HK-2 (cell line): ENCODE data around the gene C11orf42.
A peak's percentile ranks its signal among the peaks of the same experiment; 100 is the strongest.
"Not testable (repeated sequence)": the region's sequence is repeated elsewhere in the genome, so short reads cannot be mapped to it uniquely, and the experiment has no call there.

ENCODE experiments used
- DNase-seq: peaks from one replicate; pipeline ENCODE4 v3.0.0-alpha.2; 2018; ENCODE audit not compliant: unreplicated experiment

The C11orf42 gene

GRCh38 chr11:6223854-6224253 lies 18.5 kb downstream of the C11orf42 start:
- DNase-seq = no peak

GRCh38 chr11:6224421-6224820 lies 19.1 kb downstream of the C11orf42 start:
- DNase-seq = no peak

DNA sequence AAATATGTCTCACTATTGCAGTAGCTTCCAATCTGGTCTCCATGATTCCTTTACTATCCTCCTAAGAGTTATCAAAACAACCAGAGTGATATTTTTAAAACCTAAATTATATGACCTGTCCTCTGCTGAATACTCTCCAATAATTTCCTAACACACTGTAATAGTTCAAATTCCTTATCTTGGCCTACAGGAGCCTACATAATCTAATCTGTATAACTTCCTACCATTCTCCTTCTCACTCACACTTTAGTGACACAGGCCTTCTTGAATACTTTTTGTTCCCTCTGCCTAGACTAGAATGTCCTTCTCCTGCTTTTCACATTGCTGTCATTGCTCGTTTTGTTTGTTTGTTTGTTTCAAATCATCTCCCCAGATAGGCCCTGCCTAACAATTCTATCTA lies 19.7 kb downstream of the C11orf42 start:
- no peak for DNase-seq

- no peak for DNase-seq
Observed at GRCh38 chr11:6225896-6226295, 20.5 kb downstream of the C11orf42 start.

- no peak for DNase-seq
Observed at GRCh38 chr11:6228520-6228919, 23.2 kb downstream of the C11orf42 start.

DNA sequence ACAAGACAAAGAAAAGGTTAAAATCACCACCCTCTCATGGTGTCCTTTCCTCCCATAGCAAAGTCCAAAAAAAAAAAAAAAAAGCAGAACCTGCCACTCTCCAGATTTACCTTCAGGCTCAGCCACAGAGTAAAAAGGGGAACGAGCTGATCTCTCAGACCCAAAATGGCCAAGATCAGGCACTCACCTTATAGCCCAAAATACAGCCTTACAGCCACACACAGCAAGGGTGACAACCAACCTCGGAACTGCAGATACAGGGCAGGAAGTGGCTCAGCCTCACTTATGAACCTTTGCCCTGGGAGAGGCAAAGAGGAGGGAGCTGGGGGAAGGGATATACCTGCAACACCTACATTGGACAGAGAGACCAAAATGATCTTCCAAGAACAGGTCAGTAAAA lies 24.6 kb downstream of the C11orf42 start:
- no peak for DNase-seq

DNA sequence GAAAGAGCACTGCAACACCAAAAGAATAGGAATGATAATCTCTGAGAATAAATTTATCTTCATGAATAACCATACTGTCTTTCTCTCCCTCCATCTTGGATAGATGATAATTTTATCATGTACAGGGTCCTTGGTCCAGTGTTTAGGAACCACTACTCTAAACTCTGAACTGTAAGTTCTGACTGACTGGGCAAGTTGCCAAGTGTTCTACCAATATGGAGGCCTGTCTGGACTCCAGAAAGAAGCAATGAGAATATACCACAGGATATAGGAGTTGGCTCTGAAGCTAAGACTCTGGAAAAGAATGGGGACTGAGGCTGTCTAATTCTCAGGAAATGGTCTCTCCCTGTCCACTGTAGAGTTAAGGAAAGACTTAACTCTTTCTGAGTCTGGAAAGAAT lies 27.5 kb downstream of the C11orf42 start:
- no peak for DNase-seq

DNA sequence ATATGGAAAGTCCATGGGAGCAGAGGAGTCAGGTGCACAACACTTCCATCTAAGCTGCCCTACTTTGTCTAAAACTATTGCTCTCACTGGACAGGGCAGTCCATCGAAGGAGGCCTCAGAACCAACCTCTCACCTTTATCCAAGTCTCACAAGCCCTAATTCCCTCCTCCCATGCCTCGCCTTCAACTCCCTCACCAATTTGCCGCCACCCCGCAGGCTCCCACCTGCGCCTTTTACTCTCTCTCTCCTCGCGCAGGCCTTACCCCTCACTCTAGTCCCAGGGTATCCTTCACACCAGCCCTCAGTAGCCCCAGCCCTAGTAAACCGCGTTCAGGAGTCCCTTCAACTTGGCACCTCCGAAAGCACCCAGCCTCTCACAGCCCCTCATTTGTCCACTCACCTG lies 28.6 kb downstream of the C11orf42 start:
- DNase-seq = no peak

DNA sequence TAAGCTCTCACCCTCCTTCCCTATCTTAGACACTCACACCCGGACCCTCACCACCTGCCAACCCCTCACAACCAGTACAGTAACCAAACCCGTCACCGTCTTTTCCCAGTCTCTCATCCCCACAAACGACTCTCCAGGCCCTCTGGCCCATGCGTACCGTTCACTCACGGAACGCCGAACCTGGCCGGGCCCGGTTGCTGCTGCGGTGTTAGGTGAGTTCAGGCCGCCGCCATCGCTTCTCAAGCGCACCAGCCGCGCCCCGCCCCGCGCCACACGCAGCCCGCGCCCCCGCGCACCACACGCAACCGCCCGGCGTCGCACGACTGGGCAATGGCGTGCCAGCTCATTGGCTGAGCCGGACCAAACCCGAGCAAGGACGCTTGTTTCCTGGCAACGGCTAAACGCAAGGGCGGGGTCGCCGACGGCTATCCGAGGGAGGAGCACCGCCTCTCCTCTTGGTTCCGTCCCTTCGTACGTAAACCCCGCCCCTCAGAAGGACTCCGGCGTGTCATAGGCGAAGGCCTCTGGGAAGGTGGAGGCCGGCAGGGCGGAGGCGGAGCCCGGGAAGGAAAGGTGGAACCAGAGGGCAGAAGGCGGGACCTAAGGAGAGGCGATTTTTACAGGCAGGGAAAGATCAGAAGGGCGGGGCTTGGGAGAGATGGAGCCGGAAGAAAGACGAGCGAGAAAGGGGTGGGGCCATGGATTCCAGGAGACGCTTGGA lies 29.2 kb downstream of the C11orf42 start, which contains the start of gene FHIP1B:
TSS of gene FHIP1B (minus strand) at position 250 of the 721 bp plus-strand sequence. CDS start 10,120 bp downstream, outside the sequence.
- DNase-seq = peak; percentile 97

DNA sequence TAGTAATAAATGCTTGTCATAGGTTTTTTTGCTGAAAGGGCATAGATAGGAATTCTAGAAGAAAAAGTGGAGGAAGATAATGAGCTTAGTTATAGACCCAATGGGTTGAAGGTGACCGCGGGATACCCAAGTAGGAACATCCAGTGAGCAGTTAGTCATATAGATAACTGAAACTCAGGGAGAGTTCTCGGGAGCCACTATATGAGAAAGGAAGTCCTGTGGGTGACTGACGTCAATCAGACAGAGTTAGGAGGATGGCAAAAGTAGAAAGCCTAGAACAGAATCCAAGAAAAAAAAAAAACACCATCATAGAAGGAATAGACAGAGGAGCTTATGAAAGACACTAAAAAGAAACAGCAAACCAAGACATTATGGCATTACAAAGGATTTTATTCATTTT lies 31.9 kb downstream of the C11orf42 start:
- no peak for DNase-seq

- DNase-seq = no peak
Observed at GRCh38 chr11:6237761-6238302, 32.5 kb downstream of the C11orf42 start.

- no peak for DNase-seq
Observed at GRCh38 chr11:6238902-6239301, 33.5 kb downstream of the C11orf42 start, which contains the start of gene CNGA4. Gene CNGA4 (plus strand): TSS chr11:6239089. CDS start chr11:6239207, 118 bp downstream.

DNA sequence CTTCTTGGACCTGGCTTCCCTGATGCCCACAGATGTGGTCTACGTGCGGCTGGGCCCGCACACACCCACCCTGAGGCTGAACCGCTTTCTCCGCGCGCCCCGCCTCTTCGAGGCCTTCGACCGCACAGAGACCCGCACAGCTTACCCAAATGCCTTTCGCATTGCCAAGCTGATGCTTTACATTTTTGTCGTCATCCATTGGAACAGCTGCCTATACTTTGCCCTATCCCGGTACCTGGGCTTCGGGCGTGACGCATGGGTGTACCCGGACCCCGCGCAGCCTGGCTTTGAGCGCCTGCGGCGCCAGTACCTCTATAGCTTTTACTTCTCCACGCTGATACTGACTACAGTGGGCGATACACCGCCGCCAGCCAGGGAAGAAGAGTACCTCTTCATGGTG lies 34.8 kb downstream of the C11orf42 start:
- DNase-seq = no peak

DNA sequence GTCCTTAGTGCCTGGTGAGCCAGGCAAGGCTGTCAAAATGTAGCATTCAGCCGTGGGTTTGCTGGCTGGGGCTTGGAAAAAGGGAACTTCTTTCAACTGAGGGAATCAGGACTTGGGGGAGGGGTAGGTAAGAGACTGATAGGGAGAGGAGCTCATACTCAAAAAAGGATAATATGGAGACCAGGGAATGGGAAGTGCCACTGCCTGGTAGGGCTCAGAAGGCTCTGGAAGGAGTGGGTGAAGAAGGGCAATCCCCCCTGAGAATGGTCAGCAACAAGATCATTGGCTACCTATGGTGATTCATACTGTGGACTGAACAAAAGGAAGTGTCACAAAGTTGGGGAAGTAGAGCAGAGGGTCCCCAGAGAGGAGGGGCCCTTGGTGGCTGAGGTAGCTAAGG lies 35.4 kb downstream of the C11orf42 start:
- no peak for DNase-seq

GRCh38 chr11:6241316-6241715 lies 36.0 kb downstream of the C11orf42 start:
- DNase-seq = no peak

- no peak for DNase-seq
Observed at GRCh38 chr11:6245536-6245935, 40.2 kb downstream of the C11orf42 start.

- DNase-seq = no peak
Observed at GRCh38 chr11:6248248-6248647, 42.9 kb downstream of the C11orf42 start.

GRCh38 chr11:6248897-6249296 lies 43.5 kb downstream of the C11orf42 start:
- not testable (repeated sequence) for DNase-seq

- no peak for DNase-seq
Observed at GRCh38 chr11:6249770-6250555, 44.6 kb downstream of the C11orf42 start.

DNA sequence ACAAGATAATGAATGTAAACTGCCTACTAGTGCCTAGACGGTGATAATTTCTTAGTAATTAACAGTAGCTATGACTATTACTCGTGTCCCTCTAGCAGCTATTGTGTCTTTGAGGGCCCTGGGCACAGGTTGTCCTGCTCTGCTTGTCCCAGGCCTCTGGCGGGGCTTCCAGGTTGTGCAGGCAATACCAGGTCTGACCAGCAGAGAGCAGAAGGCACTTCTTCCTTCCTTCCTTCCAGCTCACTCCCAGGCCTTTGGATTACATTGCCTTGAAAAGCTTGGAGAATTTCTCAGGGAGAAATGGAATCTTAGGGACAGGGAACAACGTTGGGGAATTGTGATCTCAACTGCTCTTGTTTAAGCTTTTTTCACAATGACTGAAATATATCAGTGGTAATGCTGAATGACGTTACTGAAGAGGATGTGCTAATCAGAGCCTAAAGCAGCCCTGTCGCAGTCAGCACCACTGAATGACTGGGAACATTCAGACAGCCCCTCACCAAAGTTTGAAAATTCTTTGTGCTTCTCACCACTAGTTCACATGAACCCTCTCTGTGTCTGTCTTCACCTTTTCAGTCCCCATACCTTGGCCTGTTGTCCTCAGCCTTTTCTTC lies 45.9 kb downstream of the C11orf42 start:
- peak; percentile 51 for DNase-seq

- no peak for DNase-seq
Observed at GRCh38 chr11:6251990-6252473, 46.7 kb downstream of the C11orf42 start.

- DNase-seq = no peak
Observed at GRCh38 chr11:6253197-6253596, 47.8 kb downstream of the C11orf42 start.
